Endothelial cell of umbilical vein (primary cell): ENCODE measurements around the gene COQ8B.

Experiments used
- CTCF ChIP-seq, 2 donors: IDR thresholded peaks; 1 replicate in 1 of 2; 2 replicates in 1 of 2; pipeline ENCODE4 v1.5.1; 2011; ENCODE audit warnings: low read length in 2 of 2, mild to moderate bottlenecking in 2 of 2, moderate library complexity in 2 of 2, control low read depth in 1 of 2, inconsistent platforms in 1 of 2, low read depth in 1 of 2; ENCODE audit not compliant: insufficient read depth in 1 of 2; ENCODE audit errors: extremely low read depth in 1 of 2
- EZH2 ChIP-seq: IDR thresholded peaks from 2 replicates; pipeline ENCODE4 v1.6.1; 2012; ENCODE audit warnings: borderline replicate concordance, low read depth, mild to moderate bottlenecking, moderate library complexity, low read length, inconsistent platforms; ENCODE audit not compliant: severe bottlenecking
- FOS ChIP-seq: IDR thresholded peaks from 2 replicates; pipeline ENCODE4 v1.6.1; 2011; ENCODE audit warnings: mild to moderate bottlenecking, low read length, moderate library complexity, borderline replicate concordance; ENCODE audit not compliant: insufficient read depth
- GATA2 ChIP-seq: IDR thresholded peaks from 2 replicates; pipeline ENCODE4 v1.7.0; 2011; ENCODE audit warnings: low read depth, mild to moderate bottlenecking, moderate library complexity, mixed read lengths, low read length; ENCODE audit not compliant: insufficient read length, insufficient read depth
- JUN ChIP-seq: IDR thresholded peaks from 2 replicates; pipeline ENCODE4 v1.6.1; 2011; ENCODE audit warnings: borderline replicate concordance, low read depth; ENCODE audit not compliant: insufficient read length, insufficient read depth
- MAX ChIP-seq: IDR thresholded peaks from 2 replicates; pipeline ENCODE4 v1.6.1; 2011; ENCODE audit not compliant: insufficient read depth, insufficient read length
- MYC ChIP-seq: IDR thresholded peaks from one replicate; pipeline ENCODE4 v1.6.1; 2011; ENCODE audit warnings: mild to moderate bottlenecking, low read depth, low read length
- POLR2A ChIP-seq: IDR thresholded peaks from 2 replicates; pipeline ENCODE4 v1.6.1; 2012; ENCODE audit warnings: low read depth, mild to moderate bottlenecking, control low read depth, low read length
- POLR2AphosphoS5 ChIP-seq: IDR thresholded peaks from 2 replicates; pipeline ENCODE4 v1.6.1; 2012; ENCODE audit warnings: low read depth, mild to moderate bottlenecking, control low read depth, low read length, moderate library complexity; ENCODE audit not compliant: insufficient read depth

GRCh38 chr19:40659116-40659515 is 57.6 kb downstream of the COQ8B start:
- TF ChIP-seq POLR2A = no peak
- TF ChIP-seq EZH2 = no peak
- TF ChIP-seq CTCF (IDR thresholded peaks at IDR 0.05; ENCODE audit: extremely low read depth in 1 of 2, insufficient read depth in 1 of 2, low read depth in 1 of 2, low read length in 2 of 2) = no peak
- TF ChIP-seq FOS = no peak
- TF ChIP-seq POLR2AphosphoS5 = no peak
- no peak for TF ChIP-seq JUN
- no peak for TF ChIP-seq MAX
- TF ChIP-seq MYC = no peak
- TF ChIP-seq GATA2 = no peak
